ENCODE results near the gene GSTK1.

GRCh38 chr7:143229054-143229790 lies 34.0 kb upstream of the GSTK1 start:
- TF ChIP-seq CTCF (IDR thresholded peaks at IDR 0.05), result no peak
- no peak for TF ChIP-seq POLR2A (IDR thresholded peaks at IDR 0.05)

All from thyroid gland (tissue), 4 donors.